Natural killer cell (primary cell): ENCODE measurements around the gene CADM2. TPM values are rescaled to one million over a fixed set of nuclear protein-coding genes. Genes with fewer than 3 reads are reported as not detected.

Source experiments
- ATAC-seq, 3 donors: fragments of 150-1000 bp in 2 of 3; fragments of 200-7000 bp in 1 of 3; cut with Tn5 transposase; 1 replicate in 1 of 3; 2 replicates in 2 of 3; pipeline ENCODE4 v1.10.0; 2021; ENCODE audit warnings: mild to moderate bottlenecking in 2 of 3, moderate library complexity in 2 of 3
- DNase-seq, 2 donors: peaks; one replicate each; pipeline versions ENCODE4 v3.0.0 to v3.0.0-alpha.2; 2013 to 2021; ENCODE audit warnings: mixed read lengths in 1 of 2
- H3K27ac ChIP-seq: one replicate; pipeline ENCODE4 v1.5.1; 2013; ENCODE audit warnings: mild to moderate bottlenecking, low read length
- H3K27me3 ChIP-seq: one replicate; pipeline ENCODE4 v1.6.1; 2013; ENCODE audit warnings: low read length; ENCODE audit not compliant: control insufficient read depth, insufficient read depth
- H3K36me3 ChIP-seq: one replicate; pipeline ENCODE4 v1.6.1; 2013; ENCODE audit warnings: low read length; ENCODE audit not compliant: control insufficient read depth, insufficient read depth
- H3K4me1 ChIP-seq: one replicate; pipeline ENCODE4 v1.6.1; 2013; ENCODE audit warnings: low read length; ENCODE audit not compliant: control insufficient read depth, insufficient read depth
- H3K4me3 ChIP-seq: one replicate; pipeline ENCODE4 v1.5.1; 2013; ENCODE audit warnings: low read length
- H3K9me3 ChIP-seq: one replicate; pipeline ENCODE4 v1.6.1; 2013; ENCODE audit warnings: low read length; ENCODE audit not compliant: control insufficient read depth, insufficient read depth
- H3K27ac Mint-ChIP-seq, 2 donors: one replicate each; pipeline ENCODE4 v1.8.0; 2022; ENCODE audit warnings: mild to moderate bottlenecking in 2 of 2, mixed read lengths in 2 of 2, moderate library complexity in 1 of 2
- H3K27me3 Mint-ChIP-seq, 2 donors: one replicate each; pipeline ENCODE4 v1.8.0; 2022; ENCODE audit warnings: low read depth in 2 of 2, mixed read lengths in 2 of 2
- H3K36me3 Mint-ChIP-seq: one replicate; pipeline ENCODE4 v1.8.0; 2022; ENCODE audit warnings: mixed read lengths
- H3K4me1 Mint-ChIP-seq, 2 donors: one replicate each; pipeline ENCODE4 v1.8.0; 2022; ENCODE audit warnings: mixed read lengths in 2 of 2
- H3K4me3 Mint-ChIP-seq: one replicate; pipeline ENCODE4 v1.8.0; 2022; ENCODE audit warnings: mild to moderate bottlenecking, moderate library complexity, mixed read lengths
- H3K9me3 Mint-ChIP-seq, 2 donors: one replicate each; pipeline ENCODE4 v1.8.0; 2022; ENCODE audit warnings: mixed read lengths in 2 of 2
- CTCF ChIP-seq: fragments of 200-600 bp; IDR thresholded peaks from one replicate; pipeline ENCODE4 v1.8.0; 2022; ENCODE audit warnings: antibody characterized with exemption
- WGBS: methylation state at CpG from one replicate; pipeline ENCODE4 v1.1.7; 2013; ENCODE audit warnings: missing lambda C conversion rate; ENCODE audit not compliant: insufficient coverage; 5-methylcytosine and 5-hydroxymethylcytosine counted together
- intact Hi-C: fragments of 100-400 bp; cut with micrococcal nuclease; formaldehyde crosslinking; loops from one replicate; pipeline ENCODE4 v1.14.2; 2022
- total RNA-seq, 4 donors: library from RNA; stranded (reverse); fragments of 120-200 nt in 1 of 4; gene quantifications; one replicate each; pipeline versions ENCODE4 v1.2.3 to v1.2.4, GENCODE V29; 2013 to 2022

CADM2 gene
- total RNA-seq, 3 donors from 2014 or later (not counting 1 experiment from before 2014, with no cell fraction given) = 0.07 TPM; not detected in 2

GRCh38 chr3:85005946-85006345 is 47.2 kb downstream of the CADM2 start:
- DNase-seq (no peak), ATAC-seq (no peak)
- H3K27me3 ChIP-seq = no peaks in the 10 kb centered on the region
- no peaks in the 10 kb centered on the region for H3K4me1 ChIP-seq
- Mint-ChIP-seq H3K27me3 (no peaks in the 10 kb centered on the region), H3K27ac (no peak overlapping the region), H3K4me1 (no peaks in the 10 kb centered on the region), H3K4me3 (no peak overlapping the region), H3K9me3 (peaks cover 5 to 11% of the 10 kb centered on the region in 2 donors), H3K36me3 (no peaks in the 10 kb centered on the region)
- H3K27ac ChIP-seq = no peak overlapping the region
- no peaks in the 10 kb centered on the region for H3K9me3 ChIP-seq
- WGBS = 78% methylated on average over 1 of the region's 1 CpG
- H3K36me3 ChIP-seq = no peaks in the 10 kb centered on the region
- intact Hi-C loops = no loop called here
- H3K4me3 ChIP-seq = no peak overlapping the region
- no peak for TF ChIP-seq CTCF

DNA sequence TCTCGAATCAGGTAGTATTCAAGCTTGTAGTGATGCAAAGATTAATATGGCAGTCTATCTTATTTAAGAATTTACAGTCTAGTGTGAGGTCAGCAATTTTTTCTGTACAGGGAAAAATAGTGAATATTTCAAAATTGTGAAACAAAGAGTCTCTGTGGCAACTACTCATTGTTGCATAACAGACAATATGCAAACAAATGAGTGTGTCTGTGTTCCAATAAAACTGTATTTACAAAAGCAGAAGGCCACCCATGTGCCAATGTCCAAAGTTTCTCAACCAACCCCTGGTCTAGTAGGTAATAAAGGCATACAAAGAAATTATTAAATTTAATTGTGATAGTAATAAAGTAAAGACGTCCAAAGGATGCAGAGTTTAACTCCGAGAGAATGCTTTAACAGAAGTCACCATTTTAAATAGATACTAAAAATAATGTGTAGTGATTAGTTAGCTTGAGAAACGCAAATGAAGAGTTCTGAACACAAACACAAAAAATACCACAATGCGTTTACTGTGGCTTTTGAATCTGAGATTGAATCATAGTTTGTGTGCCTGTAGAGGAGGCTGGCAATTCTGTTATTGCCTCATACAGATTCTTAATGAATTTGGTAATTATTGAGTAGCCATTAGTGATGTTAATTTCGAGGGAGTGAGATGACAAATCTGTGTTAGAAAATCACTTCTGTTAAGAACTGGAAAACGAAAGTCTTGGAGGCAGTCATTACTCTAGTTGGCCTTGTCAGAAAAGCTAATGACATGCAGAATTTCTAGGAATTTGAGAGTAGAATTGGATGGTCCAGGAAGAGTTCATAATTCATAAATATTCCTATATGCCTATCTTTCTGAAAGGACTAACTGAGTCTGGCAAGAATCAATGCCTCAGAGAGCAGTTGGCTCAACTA is 48.7 kb downstream of the CADM2 start:
- TF ChIP-seq CTCF = no peak
- Histone ChIP-seq H3K4me3 (no peak overlapping the region), H3K9me3 (no peaks in the 10 kb centered on the region), H3K27me3 (no peaks in the 10 kb centered on the region), H3K4me1 (no peaks in the 10 kb centered on the region), H3K36me3 (no peaks in the 10 kb centered on the region), H3K27ac (no peak overlapping the region)
- WGBS = 59% methylated on average over 4 of the region's 7 CpGs
- ATAC-seq (no peak), DNase-seq (no peak)
- intact Hi-C loops = no loop called here
- no peaks in the 10 kb centered on the region for H3K4me1 Mint-ChIP-seq
- no peaks in the 10 kb centered on the region for H3K36me3 Mint-ChIP-seq
- no peak overlapping the region for H3K4me3 Mint-ChIP-seq
- H3K9me3 Mint-ChIP-seq = peaks cover 2 to 4% of the 10 kb centered on the region in 2 donors
- H3K27me3 Mint-ChIP-seq = no peaks in the 10 kb centered on the region
- no peak overlapping the region for H3K27ac Mint-ChIP-seq

GRCh38 chr3:85020828-85021227 is 62.0 kb downstream of the CADM2 start:
- H3K27ac Mint-ChIP-seq = no peak overlapping the region
- peaks cover 8 to 15% of the 10 kb centered on the region in 2 donors for H3K9me3 Mint-ChIP-seq
- DNase-seq = no peak
- no peak for TF ChIP-seq CTCF
- no peak overlapping the region for H3K4me3 ChIP-seq
- H3K27me3 Mint-ChIP-seq = no peaks in the 10 kb centered on the region
- 72% methylated on average over 5 of the region's 5 CpGs for WGBS
- no peaks in the 10 kb centered on the region for H3K27me3 ChIP-seq
- intact Hi-C loops = no loop called here
- H3K9me3 ChIP-seq = no peaks in the 10 kb centered on the region
- H3K4me1 Mint-ChIP-seq = no peaks in the 10 kb centered on the region
- no peak overlapping the region for H3K4me3 Mint-ChIP-seq
- no peaks in the 10 kb centered on the region for H3K36me3 Mint-ChIP-seq
- no peaks in the 10 kb centered on the region for H3K36me3 ChIP-seq
- ATAC-seq = no peak
- H3K27ac ChIP-seq = no peak overlapping the region
- no peaks in the 10 kb centered on the region for H3K4me1 ChIP-seq
